CD14-positive monocyte (primary cell): ENCODE measurements around the gene EMSY. TPM values are rescaled to one million over a fixed set of nuclear protein-coding genes. Genes with fewer than 3 reads are reported as not detected.

ENCODE experiments used
- DNase-seq, 3 donors: peaks; one replicate each; pipeline ENCODE4 v3.0.0-alpha.2; 2011 to 2022
- H2AFZ ChIP-seq: 2 replicates; pipeline ENCODE4 v1.6.0; 2012; ENCODE audit warnings: mild to moderate bottlenecking, low read depth, low read length, inconsistent platforms; ENCODE audit not compliant: insufficient read depth, poor library complexity, severe bottlenecking
- H3K27ac ChIP-seq, 2 donors: 1 replicate in 1 of 2; 2 replicates in 1 of 2; pipeline ENCODE4 v1.5.1; 2012 to 2013; ENCODE audit warnings: low read length in 2 of 2, control low read depth in 1 of 2, inconsistent platforms in 1 of 2, low read depth in 1 of 2, mild to moderate bottlenecking in 1 of 2
- H3K27me3 ChIP-seq, 2 donors: one replicate each; pipeline versions ENCODE4 v1.6.0 to v1.6.1; 2011 to 2013; ENCODE audit warnings: low read length in 2 of 2; ENCODE audit not compliant: control insufficient read depth in 2 of 2, insufficient read depth in 2 of 2
- H3K36me3 ChIP-seq, 2 donors: replicated peaks in 1 of 2; 1 replicate in 1 of 2; 2 replicates in 1 of 2; pipeline versions ENCODE4 v1.5.1 to v1.6.1; 2012 to 2013; ENCODE audit warnings: low read length in 2 of 2, control low read depth in 1 of 2, inconsistent platforms in 1 of 2, mild to moderate bottlenecking in 1 of 2; ENCODE audit not compliant: insufficient read depth in 2 of 2, control insufficient read depth in 1 of 2
- H3K4me1 ChIP-seq, 2 donors: 1 replicate in 1 of 2; 2 replicates in 1 of 2; pipeline versions ENCODE4 v1.5.1 to v1.6.1; 2012 to 2013; ENCODE audit warnings: low read length in 2 of 2, control low read depth in 1 of 2, inconsistent platforms in 1 of 2, mild to moderate bottlenecking in 1 of 2, moderate library complexity in 1 of 2; ENCODE audit not compliant: insufficient read depth in 2 of 2, control insufficient read depth in 1 of 2
- H3K4me2 ChIP-seq: replicated peaks from 2 replicates; pipeline ENCODE3; 2012; ENCODE audit warnings: low read length, moderate library complexity, mild to moderate bottlenecking; ENCODE audit not compliant: poor library complexity, severe bottlenecking; ENCODE audit errors: extremely low read depth
- H3K4me3 ChIP-seq, 3 experiments: fragments of 200-600 bp in 1 of 3; sonication (generic) in 1 of 3; replicated peaks in 1 of 3; 1 replicate in 2 of 3; 2 replicates in 1 of 3; pipeline ENCODE4 v1.5.1; 2011 to 2013; ENCODE audit warnings: low read length in 3 of 3, mild to moderate bottlenecking in 3 of 3, control low read depth in 2 of 3, low read depth in 2 of 3, inconsistent platforms in 1 of 3, moderate library complexity in 1 of 3
- H3K79me2 ChIP-seq: 2 replicates; pipeline ENCODE4 v1.6.0; 2012; ENCODE audit warnings: mild to moderate bottlenecking, control low read depth, inconsistent platforms, low read length, moderate library complexity; ENCODE audit not compliant: insufficient read depth
- H3K9ac ChIP-seq: 2 replicates; pipeline ENCODE4 v1.6.0; 2017; ENCODE audit warnings: low read length, mild to moderate bottlenecking; ENCODE audit not compliant: insufficient read depth, poor library complexity, severe bottlenecking
- H3K9me3 ChIP-seq, 2 donors: replicated peaks in 1 of 2; 1 replicate in 1 of 2; 2 replicates in 1 of 2; pipeline versions ENCODE4 v1.5.1 to v1.6.1; 2012 to 2013; ENCODE audit warnings: low read length in 2 of 2, control low read depth in 1 of 2; ENCODE audit not compliant: control insufficient read depth in 1 of 2, insufficient read depth in 1 of 2
- H4K20me1 ChIP-seq: 2 replicates; pipeline ENCODE4 v1.6.0; 2012; ENCODE audit warnings: mild to moderate bottlenecking, low read length, control low read depth, moderate library complexity; ENCODE audit not compliant: insufficient read depth
- H3K27ac Mint-ChIP-seq, 7 donors: one replicate each; pipeline ENCODE4 v1.8.0; 2020; ENCODE audit warnings: mild to moderate bottlenecking in 7 of 7, mixed read lengths in 7 of 7, moderate library complexity in 6 of 7, inconsistent platforms in 2 of 7
- H3K27me3 Mint-ChIP-seq, 3 donors: one replicate each; pipeline ENCODE4 v1.8.0; 2021 to 2022; ENCODE audit warnings: low read depth in 3 of 3, mild to moderate bottlenecking in 3 of 3, mixed read lengths in 3 of 3, moderate library complexity in 3 of 3, inconsistent platforms in 1 of 3
- H3K36me3 Mint-ChIP-seq, 2 donors: one replicate each; pipeline ENCODE4 v1.8.0; 2020; ENCODE audit warnings: mixed read lengths in 2 of 2, inconsistent platforms in 1 of 2, mild to moderate bottlenecking in 1 of 2
- H3K4me1 Mint-ChIP-seq: one replicate; pipeline ENCODE4 v1.8.0; 2020; ENCODE audit warnings: mild to moderate bottlenecking, mixed read lengths
- H3K4me3 Mint-ChIP-seq, 2 donors: one replicate each; pipeline ENCODE4 v1.8.0; 2020; ENCODE audit warnings: mild to moderate bottlenecking in 2 of 2, mixed read lengths in 2 of 2, moderate library complexity in 1 of 2
- H3K9me3 Mint-ChIP-seq, 7 donors: one replicate each; pipeline ENCODE4 v1.8.0; 2020 to 2022; ENCODE audit warnings: mixed read lengths in 7 of 7, mild to moderate bottlenecking in 6 of 7, moderate library complexity in 6 of 7, inconsistent platforms in 2 of 7
- WGBS: methylation state at CpG from one replicate; pipeline ENCODE4 v1.1.5; 2013; ENCODE audit warnings: missing lambda C conversion rate; ENCODE audit not compliant: insufficient coverage; 5-methylcytosine and 5-hydroxymethylcytosine counted together
- intact Hi-C, 2 donors: fragments of 100-400 bp; cut with micrococcal nuclease; formaldehyde crosslinking; loops; one replicate each; pipeline versions ENCODE4 v1.15.0 to v1.15.1; 2023
- polyA plus RNA-seq, 3 donors: library from polyadenylated mRNA; depleted of rRNA in 1 of 3; unstranded in 2 of 3; stranded (reverse) in 1 of 3; fragments of 300-500 nt in 2 of 3; fragments of >200 nt in 1 of 3; fragmentation: Illumina TruSeq in 2 of 3; gene quantifications; 1 replicate in 2 of 3; 2 replicates in 1 of 3; pipeline ENCODE4 v1.2.3, GENCODE V29; 2012 to 2021
- TF ChIP-seq, protein P1 (sequence below): fragments of 200-600 bp; IDR thresholded peaks from one replicate; pipeline ENCODE4 v1.8.0; 2022; ENCODE audit warnings: antibody characterized with exemption, mild to moderate bottlenecking

EMSY gene
- polyA plus RNA-seq, 3 donors: 9.2 to 31.3 (median 9.4) TPM

DNA sequence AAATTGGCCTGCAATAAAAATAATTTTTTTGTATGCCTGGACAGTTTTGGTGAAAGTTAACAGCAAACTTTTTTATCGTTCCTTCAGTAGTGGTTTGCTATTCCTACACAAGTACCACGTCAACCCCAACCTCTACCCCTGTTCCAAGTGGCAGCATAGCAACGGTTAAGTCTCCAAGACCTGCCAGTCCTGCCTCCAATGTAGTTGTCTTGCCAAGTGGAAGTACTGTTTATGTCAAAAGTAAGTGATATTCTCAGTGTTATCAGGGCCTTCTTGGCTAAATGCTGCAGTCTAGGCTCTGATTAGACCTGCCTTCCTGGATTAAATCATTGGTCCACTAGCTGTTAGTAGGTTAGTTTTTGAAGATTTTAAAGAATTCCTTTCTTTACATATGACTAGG lies 15.0 kb downstream of the EMSY start:
- Histone ChIP-seq H2AFZ (no peak overlapping the region), H3K36me3 (peaks cover 39 to 74% of the 10 kb centered on the region in 2 donors), H3K4me3 (no peak overlapping the region), H4K20me1 (no peaks in the 10 kb centered on the region), H3K27me3 (no peaks in the 10 kb centered on the region), H3K9me3 (no peaks in the 10 kb centered on the region), H3K4me1 (peaks cover 5 to 11% of the 10 kb centered on the region in 2 donors), H3K27ac (no peak overlapping the region), H3K4me2 (no peak overlapping the region), H3K9ac (no peak overlapping the region), H3K79me2 (no peaks in the 10 kb centered on the region)
- no CpG with 5 or more reads among the region's 3 CpGs for WGBS
- no peak for DNase-seq
- Mint-ChIP-seq H3K36me3 (peaks cover 56 to 69% of the 10 kb centered on the region in 2 donors), H3K27me3 (peaks cover 0 to 1% (median 0%) of the 10 kb centered on the region in 3 donors), H3K4me3 (no peak overlapping the region), H3K4me1 (peaks cover 10% of the 10 kb centered on the region), H3K27ac (no peak overlapping the region), H3K9me3 (no peaks in the 10 kb centered on the region)
- TF ChIP-seq, protein P1, sequence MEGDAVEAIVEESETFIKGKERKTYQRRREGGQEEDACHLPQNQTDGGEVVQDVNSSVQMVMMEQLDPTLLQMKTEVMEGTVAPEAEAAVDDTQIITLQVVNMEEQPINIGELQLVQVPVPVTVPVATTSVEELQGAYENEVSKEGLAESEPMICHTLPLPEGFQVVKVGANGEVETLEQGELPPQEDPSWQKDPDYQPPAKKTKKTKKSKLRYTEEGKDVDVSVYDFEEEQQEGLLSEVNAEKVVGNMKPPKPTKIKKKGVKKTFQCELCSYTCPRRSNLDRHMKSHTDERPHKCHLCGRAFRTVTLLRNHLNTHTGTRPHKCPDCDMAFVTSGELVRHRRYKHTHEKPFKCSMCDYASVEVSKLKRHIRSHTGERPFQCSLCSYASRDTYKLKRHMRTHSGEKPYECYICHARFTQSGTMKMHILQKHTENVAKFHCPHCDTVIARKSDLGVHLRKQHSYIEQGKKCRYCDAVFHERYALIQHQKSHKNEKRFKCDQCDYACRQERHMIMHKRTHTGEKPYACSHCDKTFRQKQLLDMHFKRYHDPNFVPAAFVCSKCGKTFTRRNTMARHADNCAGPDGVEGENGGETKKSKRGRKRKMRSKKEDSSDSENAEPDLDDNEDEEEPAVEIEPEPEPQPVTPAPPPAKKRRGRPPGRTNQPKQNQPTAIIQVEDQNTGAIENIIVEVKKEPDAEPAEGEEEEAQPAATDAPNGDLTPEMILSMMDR: no peak
- intact Hi-C loops: loop anchor here in 1 of 2 donors (10.0 kb wide), 1 partner anchor 255 kb away; the partner anchor contains the start of gene WNT11

DNA sequence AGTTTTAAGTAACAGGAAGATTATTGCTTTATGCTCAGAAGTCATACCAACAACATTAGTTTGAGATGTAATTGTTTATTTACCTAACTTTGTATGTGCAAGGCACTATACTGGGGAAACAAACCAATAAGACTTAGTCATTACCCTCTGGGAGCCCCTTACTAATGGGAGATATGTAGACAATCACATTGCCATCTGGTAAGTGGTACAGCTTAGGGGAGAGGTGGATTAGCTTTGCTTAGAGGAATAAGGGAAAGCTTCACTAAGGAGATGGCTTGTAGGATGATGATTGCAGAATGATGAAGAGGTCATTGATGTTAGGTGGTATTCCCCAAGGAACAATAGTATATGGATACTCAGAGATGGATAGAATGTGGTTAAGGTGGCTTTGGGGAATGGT lies 17.5 kb downstream of the EMSY start:
- Mint-ChIP-seq H3K27ac (peak overlapping the region in 1 of 7 donors; percentile 4), H3K4me1 (peaks cover 10% of the 10 kb centered on the region), H3K9me3 (no peaks in the 10 kb centered on the region), H3K27me3 (peaks cover 0 to 1% (median 0%) of the 10 kb centered on the region in 3 donors), H3K36me3 (peaks cover 62 to 75% of the 10 kb centered on the region in 2 donors), H3K4me3 (no peak overlapping the region)
- H3K36me3 ChIP-seq: peaks cover 35 to 73% of the 10 kb centered on the region in 2 donors
- no peaks in the 10 kb centered on the region for H3K9me3 ChIP-seq
- no peak for DNase-seq
- TF ChIP-seq, protein P1: no peak
- no peak overlapping the region for H3K4me2 ChIP-seq
- no peaks in the 10 kb centered on the region for H3K27me3 ChIP-seq
- H3K27ac ChIP-seq: no peak overlapping the region
- intact Hi-C loops: no loop called here
- H3K4me3 ChIP-seq: no peak overlapping the region
- no peak overlapping the region for H2AFZ ChIP-seq
- H3K79me2 ChIP-seq: no peaks in the 10 kb centered on the region
- no peaks in the 10 kb centered on the region for H4K20me1 ChIP-seq
- H3K4me1 ChIP-seq: peaks cover 5 to 11% of the 10 kb centered on the region in 2 donors
- no peak overlapping the region for H3K9ac ChIP-seq
